NCI-H524 treated with DMSO at 0.1 percent for 48 hours (cell line): Measurements from ENCODE around the gene HTRA1.

Experiments
- DNase-seq: peaks from one replicate; lab custom pipeline; 2025; lab: John Stamatoyannopoulos, UW

Gene HTRA1

DNA sequence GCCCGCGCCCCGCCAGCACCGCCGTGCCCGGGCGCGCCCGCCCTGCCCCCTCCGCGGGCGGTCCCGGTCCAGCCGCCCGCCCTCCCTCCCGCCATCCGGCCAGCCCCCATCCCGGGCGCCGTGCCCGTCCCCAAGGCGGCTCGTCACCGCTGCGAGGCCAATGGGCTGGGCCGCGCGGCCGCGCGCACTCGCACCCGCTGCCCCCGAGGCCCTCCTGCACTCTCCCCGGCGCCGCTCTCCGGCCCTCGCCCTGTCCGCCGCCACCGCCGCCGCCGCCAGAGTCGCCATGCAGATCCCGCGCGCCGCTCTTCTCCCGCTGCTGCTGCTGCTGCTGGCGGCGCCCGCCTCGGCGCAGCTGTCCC is at the start of gene HTRA1:
TSS of gene HTRA1 (plus strand) at position 187 of the 362 bp plus-strand sequence. CDS start at position 287, 100 bp downstream.
- no peak for DNase-seq

DNA sequence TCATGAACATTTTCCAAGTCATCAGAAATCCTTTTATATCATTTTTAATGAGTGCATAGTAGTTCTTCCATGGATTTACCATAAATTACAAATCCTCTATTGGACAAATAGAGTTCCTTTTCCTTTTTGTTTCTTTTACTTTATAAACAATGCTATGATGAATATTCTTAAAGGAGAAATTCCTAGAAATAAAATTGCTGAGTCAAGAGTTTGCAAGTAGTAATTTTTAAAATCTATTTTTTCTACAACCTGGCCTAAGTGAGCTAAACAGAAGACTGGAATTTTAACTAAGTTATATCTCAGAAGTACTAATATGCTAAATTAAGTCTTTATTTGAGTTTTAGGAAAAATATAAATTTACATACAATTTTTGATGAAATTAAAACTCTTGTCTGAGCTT is 48.0 kb upstream of the HTRA1 start:
- no peak for DNase-seq

DNA sequence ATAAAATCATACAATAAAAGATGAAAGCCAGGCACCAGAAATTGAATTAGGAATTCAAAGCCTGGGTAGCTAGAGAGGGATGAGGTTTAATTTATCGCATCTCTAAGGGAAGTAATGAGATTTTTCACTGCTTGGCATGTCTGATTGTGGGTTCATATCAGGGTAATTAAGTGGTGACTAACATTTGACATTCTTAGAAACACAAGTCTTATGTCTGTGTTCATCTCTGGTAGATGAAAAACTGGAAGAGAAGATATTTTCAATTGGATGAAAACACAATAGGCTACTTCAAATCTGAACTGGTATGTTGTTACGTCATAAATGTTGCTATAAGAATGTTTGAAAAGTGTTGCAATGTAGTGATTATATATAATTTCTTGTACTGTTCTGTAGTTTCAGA is 43.7 kb upstream of the HTRA1 start:
- DNase-seq: no peak

DNA sequence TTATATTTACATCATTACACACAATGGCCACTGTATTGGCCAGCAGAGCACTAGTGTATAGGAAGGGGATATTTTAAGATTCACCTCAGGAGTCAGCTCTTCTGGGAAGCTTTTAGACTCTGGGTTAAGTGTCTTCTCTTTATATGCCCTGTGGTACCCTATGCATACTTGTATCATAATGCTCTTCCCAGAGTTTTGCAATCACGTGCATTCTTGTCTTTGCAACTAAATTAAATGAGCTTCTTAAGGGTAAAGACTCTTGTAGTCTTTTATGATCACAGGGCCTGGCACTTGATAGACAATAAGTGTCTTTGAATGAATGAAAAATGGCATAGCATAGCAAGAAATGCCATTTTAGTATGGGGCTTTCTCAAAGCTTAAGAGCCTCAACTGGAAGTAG is 42.3 kb upstream of the HTRA1 start:
- no peak for DNase-seq

DNA sequence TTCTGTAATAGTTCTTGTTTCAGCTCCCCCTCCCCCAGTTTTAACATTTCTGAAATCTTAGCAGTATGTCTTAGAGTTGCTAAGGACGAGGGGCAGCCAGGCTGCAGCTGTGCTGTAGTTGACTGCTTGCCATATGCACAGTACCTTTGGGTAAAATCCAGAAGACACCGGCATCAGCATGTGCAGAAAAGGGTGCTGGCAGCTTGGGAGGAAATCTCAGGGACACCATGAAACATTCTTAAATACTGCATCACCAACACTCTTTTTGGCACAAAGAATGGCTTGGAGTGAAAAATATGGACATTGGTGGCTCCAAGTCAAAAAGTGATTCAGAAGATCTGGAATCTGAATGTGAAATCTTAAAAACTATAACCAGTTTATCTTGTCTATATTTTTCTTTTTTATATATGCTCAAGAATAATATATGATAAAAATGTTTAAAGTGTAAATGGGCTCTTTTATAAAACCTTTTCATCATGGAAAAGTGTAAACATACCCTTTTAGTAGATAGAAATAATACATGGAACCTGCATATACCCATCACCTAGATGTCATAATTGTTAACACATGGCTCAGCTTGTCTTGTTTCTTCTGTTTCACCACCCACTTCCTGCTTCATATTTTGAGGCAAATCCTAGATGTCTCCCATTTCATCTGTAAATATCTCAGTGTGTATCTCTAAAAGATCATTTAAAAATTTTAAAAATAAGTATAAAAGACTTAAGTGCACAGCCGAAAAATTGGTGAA is 41.3 kb upstream of the HTRA1 start:
- DNase-seq: no peak

DNA sequence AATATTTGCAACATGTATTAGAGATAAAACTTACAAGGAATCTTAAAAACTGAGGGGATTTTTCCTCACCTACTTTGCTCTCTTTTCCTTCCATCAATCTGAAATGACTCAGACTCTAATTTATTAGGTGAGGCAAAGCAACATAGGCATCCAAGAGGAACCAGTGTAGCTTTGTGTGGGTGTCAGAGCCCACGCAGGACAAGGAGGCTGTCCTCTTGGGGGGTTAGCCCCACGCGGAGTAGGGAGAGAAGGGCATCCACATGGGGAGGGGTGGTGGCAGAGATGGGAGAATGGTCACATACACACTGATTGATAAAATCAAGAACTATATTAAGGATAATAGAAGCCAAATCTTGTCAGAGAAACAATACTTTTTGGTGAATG is 40.7 kb upstream of the HTRA1 start:
- DNase-seq: no peak

DNA sequence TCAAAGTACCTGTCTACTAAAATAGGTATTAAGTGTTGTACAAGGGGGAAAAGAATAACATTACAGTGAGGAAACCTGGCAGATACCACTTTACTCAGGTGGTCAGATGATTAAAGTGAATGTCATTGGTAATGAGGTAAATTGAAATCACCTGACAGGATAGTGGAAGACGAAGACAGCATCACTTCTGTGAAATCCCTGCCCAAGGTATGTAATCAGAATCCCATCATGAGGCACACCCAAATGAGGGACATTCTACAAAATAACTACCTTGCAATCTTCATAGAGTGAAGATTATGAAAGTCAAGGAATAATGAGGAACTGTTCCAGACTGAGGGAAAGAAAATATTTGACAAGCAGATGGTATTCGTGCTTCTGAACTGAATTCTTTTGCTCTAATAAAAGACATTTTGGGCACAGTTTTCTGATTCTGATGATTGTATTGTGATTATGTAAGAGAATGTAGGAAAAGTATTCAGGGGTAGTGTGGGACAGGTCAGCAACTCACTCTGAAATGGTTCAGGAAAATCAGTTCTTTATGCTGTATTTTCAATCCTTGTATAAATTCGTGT is 40.2 kb upstream of the HTRA1 start:
- no peak for DNase-seq

DNA sequence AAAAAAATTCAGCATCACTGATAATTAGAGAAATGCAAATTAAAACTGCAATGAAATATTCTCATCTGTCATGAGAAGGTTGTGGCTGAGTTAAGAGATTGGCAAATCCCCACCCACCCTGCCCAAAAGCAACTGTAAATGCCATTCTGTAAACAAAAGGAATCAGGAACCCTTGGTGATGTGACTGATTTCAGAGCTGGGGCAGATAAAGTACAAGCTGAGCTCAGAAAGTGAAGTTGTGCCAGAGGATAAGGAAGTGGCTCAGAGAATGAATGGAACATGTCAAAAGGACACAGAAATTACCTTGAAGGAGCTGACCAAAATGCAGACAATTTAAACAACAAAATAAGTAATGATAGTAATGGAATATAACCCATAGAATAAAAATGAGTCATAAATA is 39.6 kb upstream of the HTRA1 start:
- DNase-seq: no peak

DNA sequence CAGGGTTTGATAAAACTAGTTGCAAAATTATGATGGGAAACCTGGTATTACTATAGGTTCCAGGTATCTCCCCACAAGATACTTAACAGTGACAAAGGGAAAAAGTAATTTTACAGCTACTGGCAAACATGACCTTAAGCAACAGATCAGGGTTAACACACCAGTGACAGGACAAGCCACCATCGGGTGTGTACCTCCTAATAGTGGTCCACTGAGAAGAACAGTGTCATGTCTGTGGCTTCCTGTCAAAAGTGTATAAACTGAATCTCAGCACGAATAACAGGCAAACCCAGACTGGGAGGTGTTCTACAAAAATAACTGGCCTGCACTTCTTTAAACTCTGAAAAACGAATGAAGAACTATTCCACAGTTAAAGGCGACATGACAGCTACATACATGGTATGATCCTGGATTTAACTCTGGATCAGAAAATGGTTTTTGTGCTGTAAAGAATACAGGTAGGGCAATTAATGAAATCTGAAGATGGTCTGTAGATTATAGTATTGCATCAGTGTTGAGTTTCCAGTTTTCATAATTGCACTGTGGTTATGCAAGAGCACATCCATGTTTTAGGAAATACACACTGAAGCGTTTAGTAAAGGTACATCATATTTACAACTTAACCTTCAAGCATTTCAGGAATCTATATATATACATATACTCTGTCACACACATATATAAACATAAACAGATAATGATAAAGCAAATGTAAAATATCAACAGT is 38.9 kb upstream of the HTRA1 start:
- DNase-seq: no peak

DNA sequence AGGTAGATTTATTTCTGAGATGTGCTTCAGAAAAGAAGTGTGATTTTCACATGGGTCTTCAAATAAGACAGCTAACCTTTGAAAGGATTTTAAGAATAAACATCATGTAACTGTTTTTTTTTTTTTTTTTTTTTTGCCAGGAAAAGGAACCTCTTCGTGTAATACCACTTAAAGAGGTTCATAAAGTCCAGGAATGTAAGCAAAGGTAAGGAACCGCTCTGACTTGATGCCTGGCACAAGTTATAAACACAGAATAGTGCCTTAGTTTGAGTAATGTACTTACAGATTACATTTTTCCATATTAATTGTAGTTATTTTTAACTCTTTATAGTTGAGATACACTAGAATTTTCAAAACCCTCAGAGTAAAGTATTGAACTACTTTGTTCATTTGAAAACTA is 37.3 kb upstream of the HTRA1 start:
- DNase-seq: no peak

DNA sequence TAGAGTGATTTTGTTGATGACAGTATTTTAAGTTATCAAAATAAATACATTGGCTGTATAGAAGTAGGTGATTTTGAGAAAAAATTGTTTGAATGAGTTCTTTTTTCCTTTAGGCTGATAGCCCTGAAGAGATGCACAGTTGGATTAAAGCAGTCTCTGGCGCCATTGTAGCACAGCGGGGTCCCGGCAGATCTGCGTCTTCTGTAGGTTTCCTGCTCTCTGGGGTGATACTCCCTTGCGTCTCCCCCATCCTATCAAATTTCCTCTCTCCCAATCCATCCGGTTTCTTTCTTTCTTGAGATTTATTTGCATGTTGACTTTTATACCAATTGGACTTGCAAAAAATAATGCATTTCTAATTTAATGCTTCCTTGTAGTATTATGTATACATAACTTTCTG is 34.5 kb upstream of the HTRA1 start:
- no peak for DNase-seq

DNA sequence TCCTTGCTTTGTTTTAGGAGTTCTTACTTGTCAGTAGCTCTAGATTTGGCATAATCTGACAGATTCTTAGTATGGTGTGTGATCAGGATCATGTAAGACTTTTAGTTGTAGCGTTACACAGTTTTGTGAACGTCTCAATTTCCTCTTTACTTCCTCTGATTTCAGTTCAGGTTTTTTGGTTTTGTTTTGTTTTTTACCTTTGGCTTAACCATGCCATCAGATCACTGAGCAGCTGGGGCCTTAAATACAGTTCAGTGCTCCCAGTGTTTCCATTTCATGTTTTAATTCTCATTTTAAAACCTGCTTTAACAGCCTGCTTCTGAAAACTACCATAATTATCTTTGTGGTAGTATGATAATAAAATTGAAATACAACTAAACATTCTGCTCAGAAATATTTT is 34.1 kb upstream of the HTRA1 start:
- no peak for DNase-seq

DNA sequence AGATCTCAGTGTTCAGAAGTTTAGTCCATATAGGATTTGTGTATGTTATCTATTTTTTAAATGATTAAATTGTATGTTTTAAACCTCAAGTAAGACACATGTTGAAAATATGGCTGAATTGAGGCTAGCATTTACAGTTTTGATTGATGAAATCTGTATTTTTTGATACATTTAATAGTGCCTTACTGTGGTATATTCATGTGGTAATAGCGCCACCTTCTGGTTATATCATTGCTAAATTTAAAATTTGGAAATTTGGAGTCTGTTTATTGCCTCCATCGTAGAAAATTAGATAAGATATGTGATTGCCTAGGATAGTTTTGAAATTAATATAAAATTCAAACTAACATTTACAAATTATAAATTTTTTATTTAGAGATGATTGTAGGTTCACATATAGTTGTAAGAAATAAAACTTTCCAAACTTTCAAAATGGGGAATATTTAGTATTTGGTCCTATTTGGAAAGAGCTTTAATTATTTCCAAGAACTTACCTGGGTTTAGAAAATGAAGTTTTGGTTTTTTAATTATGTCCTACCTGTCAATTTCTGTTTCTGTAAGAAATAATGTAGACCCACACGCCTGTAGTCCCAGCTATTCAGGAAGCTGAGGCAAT is 26.0 kb upstream of the HTRA1 start:
- no peak for DNase-seq

DNA sequence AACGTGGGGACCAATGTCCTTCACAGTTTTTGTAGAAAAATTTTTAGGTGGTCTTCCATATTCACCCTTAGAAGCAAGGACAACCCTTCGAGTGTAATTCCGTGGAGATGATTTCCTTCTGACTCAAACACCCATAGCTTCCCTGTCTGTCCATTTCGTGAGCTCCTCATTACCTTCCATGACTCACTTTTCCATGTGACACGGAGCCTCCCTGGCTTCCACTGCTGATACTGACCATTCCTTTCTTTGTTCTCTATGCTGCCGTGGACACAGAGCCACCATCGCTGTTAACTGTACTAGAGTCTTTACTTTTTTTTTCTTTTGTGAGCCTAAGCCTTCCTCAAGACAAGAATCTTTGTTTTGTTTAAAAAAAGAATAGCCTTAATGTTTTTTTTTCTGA is 19.4 kb upstream of the HTRA1 start:
- no peak for DNase-seq

DNA sequence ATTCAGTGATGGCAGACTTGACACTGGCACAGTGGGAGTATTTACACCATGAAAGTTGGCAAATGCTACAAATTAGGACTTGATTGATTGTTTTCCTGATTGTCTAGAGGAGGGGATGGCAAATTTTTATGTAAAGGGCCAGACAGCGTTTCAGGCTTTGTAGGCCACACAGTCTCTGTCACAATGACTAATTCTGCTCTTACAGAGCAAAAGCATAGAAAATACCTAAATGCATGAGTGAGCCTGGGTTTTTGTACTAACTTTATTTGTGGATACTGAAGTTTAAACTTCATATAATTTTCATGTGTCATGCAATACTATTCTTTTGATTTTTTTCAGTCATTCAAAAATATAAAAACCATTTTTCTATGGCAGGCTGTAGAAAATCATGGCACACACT is 15.9 kb upstream of the HTRA1 start:
- DNase-seq: no peak

DNA sequence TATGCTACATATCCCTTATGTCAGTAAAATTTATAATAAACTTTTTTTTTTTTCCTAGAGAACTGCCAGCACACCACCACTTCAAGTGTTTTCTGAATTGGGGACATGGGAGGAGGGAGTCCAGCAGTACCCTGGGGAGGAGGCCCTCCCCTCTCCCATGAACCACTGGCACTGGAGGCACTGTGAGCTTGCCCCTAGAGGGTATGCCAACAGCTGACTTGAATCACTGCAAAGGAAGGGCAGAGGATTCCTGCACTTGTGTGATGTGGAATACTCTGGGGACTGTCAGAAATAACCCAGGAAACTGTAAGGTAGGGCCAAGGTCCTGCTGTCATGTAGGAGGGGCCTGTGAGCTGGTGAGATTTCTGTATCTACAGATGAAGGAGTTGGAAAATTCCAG is 15.4 kb upstream of the HTRA1 start:
- no peak for DNase-seq

DNA sequence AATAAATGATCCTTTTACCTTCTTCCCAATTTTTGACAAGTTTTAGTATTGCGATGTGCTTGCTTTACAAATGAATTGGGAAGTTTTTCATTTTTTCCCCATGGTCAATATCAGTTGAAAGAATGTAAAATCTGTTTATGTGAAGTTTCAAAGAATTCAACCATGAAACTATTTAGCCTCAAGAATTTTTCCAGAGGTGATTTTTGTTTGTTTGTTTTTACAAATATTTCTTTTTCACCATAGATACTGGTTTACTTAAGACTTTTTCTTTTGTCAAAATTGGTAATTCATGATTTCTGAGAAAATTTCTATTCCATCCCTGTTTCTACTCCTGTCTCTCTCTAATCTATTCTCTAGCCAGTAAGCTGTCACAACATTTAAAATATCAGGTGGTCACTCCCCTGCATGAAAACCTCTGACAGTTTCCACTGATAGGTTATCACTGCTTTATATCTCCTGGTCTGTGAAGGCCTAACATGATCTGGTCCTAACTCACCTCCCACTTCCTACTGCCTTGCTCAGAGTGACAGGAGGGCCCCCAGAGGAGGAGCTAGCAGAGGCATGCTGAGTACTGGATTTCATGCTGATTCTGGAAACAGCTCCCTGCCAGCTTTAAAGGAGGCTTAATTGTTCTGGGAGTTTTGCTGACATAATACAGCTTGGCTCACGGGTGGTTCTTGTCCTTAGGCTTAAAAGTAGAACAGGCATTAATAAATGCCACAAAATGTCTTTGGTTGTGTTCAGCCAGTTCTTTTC is 14.5 kb upstream of the HTRA1 start:
- DNase-seq: no peak

DNA sequence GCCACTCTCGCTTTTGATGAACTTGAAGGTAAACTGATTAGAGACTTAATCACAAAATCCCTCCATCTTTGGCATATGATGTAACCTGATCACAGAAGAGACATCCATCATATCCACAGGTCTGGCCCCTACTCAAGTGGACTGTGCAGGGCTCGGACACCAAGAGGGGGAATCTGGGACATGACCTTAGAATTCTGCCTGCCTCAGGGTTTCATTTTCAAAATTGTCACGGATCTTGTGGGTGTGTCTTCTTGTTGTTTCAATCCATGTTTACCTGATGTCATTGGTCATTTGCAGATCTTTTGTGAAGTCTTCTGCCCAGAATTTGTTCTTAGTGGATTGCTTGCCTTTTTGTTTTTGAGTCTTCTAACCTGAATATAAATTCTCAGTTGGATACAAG is 12.8 kb upstream of the HTRA1 start:
- no peak for DNase-seq

DNA sequence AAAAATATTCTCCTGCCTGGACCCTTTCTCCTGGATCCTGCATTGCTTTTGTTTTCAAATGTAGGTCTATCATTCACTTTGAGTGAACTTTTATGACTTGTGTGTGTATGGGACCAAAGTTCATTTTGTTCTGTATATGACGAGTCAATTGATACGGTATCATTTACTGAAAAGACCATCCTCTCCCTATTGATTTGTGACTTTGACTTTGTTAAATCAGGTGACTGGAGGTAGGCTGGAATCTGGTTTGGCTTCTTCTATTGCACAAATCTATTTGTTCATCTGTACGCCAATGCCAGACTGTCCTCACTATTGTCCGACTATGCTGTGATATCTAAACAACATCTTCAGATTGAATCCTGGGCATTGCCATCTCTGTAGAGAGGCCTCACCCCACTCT is 12.2 kb upstream of the HTRA1 start:
- DNase-seq: no peak

DNA sequence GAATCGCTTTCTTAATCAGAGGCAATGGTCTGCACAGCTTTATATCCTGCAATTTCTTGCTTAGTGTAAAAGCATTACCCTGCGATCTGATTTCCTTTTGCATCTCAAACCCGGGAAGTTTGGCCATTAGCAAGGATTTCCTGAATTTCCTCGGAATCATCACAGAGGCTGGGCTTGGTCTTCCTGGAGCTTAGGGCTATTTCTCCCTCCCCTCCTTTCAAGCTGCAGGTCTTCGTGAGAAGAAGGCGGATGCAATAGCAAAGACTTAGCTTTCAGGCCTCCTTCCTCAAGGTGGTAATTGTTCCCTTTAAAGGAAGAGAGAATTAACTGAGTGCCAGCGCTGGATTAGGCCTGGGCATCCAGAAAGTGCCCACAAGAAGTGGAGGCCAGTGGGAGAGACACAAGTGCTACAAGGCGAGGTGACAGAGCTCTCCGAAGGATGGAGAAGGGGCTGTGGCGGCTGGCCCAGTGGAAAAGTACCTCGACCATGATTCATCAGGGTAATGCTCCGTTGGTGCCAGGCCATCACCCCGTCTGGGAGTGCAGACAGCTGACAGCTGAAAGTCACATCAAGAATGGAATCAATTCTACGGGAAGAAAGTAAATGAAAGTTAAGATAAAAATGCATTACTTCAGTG is 10.9 kb upstream of the HTRA1 start:
- DNase-seq: no peak

DNA sequence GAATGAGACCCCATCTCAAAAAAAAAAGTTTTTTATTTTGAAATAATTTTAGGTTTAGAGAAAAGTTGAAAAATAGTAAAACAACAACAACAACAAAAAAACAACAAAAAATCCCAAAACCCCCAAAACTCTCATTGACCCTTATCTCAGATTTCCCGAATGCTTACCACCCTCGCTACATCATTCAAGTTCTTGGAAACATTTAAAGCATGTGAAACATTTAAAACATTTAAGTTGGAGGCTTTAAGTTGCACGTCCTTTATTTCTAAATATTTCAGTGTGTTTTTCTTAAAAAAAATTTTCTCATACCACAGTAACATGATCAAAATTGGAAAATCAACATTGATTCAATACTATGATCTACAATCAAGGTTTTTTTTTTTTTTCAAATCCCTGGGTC is 7.3 kb upstream of the HTRA1 start:
- DNase-seq: no peak

DNA sequence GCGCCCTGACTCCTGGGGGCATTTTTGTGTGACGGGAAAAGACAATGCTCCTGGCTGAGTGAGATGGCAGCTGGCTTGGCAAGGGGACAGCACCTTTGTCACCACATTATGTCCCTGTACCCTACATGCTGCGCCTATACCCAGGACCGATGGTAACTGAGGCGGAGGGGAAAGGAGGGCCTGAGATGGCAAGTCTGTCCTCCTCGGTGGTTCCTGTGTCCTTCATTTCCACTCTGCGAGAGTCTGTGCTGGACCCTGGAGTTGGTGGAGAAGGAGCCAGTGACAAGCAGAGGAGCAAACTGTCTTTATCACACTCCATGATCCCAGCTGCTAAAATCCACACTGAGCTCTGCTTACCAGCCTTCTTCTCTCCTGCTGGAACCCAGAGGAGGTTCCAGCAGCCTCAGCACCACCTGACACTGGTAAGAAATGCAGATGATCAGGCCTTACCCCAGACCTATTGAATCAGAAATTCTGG is 6.7 kb upstream of the HTRA1 start, which contains the start of gene ARMS2:
TSS of gene ARMS2 (plus strand) at position 51 of the 478 bp plus-strand sequence. CDS start at position 126, 75 bp downstream.
- no peak for DNase-seq
